GM12865 (cell line): ENCODE data around the gene FAM193A.

Experiments used
- DNase-seq: peaks from one replicate; pipeline ENCODE4 v3.0.0; 2010; ENCODE audit warnings: low read depth
- H3K4me3 ChIP-seq: 2 replicates; pipeline ENCODE4 v1.5.1; 2011; ENCODE audit warnings: mild to moderate bottlenecking, low read depth, low read length, control low read depth
- CTCF ChIP-seq: IDR thresholded peaks from 2 replicates; pipeline ENCODE4 v1.5.1; 2011; ENCODE audit warnings: low read length, control low read depth, low read depth, inconsistent platforms; ENCODE audit not compliant: insufficient read depth; ENCODE audit errors: missing control alignments

Gene FAM193A

DNA sequence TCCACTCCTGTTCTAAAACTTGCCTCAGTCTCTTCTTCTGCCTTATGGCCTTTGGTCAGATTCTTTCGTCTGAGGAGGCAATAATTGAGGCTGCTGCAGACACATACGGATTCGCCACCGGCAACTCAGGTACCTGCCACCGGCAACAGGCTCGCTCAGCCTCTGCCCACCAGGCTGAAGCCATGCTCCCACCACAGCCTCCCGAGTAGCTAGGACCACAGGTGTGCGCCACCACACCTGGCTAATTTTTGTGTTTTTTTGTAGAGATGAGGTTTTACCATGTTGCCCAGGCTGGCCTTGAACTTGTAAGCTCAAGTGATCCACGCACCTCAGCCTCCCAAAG is 193.1 kb downstream of the FAM193A start:
- DNase-seq: no peak
- H3K4me3 ChIP-seq: no peak overlapping the region
- no peak for TF ChIP-seq CTCF

DNA sequence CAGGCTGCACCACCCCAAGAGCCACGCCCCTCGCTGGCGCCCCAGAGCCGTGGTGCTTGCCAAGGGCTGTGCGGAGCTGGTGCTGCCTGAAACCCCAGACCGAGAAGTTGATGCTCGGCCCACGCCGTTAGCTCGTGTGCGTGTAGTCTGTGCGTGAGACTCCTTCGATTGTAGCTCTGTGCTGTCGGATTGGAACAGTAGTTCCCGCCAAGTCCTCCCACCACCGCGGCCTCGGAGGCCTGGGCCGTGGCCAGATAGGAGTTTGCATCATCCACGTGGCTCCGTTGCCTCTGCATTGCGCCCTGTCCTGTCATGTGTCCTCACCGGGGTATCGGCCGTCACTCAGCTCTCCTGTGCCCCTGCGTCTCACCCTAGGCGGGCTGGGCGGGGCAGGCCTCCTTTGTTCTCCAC is 195.5 kb downstream of the FAM193A start:
- H3K4me3 ChIP-seq: no peak overlapping the region
- DNase-seq: no peak
- TF ChIP-seq CTCF: no peak

GRCh38 chr4:2732526-2732925 is 196.1 kb downstream of the FAM193A start:
- H3K4me3 ChIP-seq: no peak overlapping the region
- TF ChIP-seq CTCF: no peak
- no peak for DNase-seq

- no peak overlapping the region for H3K4me3 ChIP-seq
- TF ChIP-seq CTCF: no peak
- DNase-seq: no peak
Measured at GRCh38 chr4:2733001-2733843, 196.8 kb downstream of the FAM193A start.

- TF ChIP-seq CTCF: no peak
- DNase-seq: no peak
Measured at GRCh38 chr4:2733844-2734574, 197.6 kb downstream of the FAM193A start.

GRCh38 chr4:2734612-2735011 is 198.2 kb downstream of the FAM193A start:
- TF ChIP-seq CTCF: no peak
- no peak for DNase-seq
- no peak overlapping the region for H3K4me3 ChIP-seq

More at GRCh38 chr4:2733844-2734574, 197.6 kb downstream of the FAM193A start:
- H3K4me3 ChIP-seq: no peak overlapping the region
